Stimulated activated CD8-positive, alpha-beta memory T cell treated with anti-CD3 and anti-CD28 coated beads, Interleukin-7, amount 100 ng/mL, for 48 hours (primary cell): ENCODE measurements around the gene PDE4D.

Source experiments
- DNase-seq, 2 donors: peaks; one replicate each; pipeline ENCODE4 v3.0.0-alpha.2; 2020; ENCODE audit warnings: low read depth in 1 of 2; ENCODE audit errors: extremely low read depth in 1 of 2

Gene PDE4D

DNA sequence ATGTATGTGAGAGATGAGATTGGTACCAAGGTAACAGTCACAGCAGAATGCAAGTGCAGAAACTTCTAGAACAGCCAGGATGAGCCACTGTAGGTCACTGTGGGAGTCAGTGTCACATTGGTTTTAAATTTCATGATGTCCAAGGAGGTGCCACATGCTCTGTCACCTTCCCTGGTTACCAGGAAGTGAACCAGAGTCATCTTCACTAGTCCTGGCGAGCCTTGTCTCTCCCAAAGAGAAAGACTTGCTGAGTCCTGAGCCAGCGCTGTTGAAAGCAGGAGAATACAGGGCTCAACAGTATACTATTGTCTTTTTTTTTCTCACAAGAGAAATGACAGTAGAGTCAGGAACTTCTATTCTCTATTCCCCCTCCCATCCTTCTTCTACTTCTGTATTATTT lies 695.2 kb downstream of the PDE4D start:
- DNase-seq: no peak

DNA sequence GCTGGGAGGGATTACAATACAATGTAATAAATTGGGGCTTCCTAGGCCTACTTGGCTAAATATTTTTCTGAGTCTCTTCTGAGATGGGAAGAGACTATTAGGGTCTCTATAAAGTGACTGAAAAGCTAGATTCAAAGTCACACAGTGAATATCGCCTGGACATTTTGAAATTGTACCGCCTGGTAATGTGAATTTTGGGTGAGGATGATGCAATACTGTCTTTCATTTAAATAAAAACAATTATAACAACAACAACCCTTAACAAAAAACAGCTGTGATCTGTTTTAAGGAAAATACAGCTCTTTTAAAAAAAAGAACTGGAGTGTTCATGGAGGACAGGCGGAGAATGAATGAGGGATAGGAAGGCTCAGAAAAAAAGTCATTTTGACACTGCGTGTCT lies 695.6 kb downstream of the PDE4D start:
- no peak for DNase-seq

DNA sequence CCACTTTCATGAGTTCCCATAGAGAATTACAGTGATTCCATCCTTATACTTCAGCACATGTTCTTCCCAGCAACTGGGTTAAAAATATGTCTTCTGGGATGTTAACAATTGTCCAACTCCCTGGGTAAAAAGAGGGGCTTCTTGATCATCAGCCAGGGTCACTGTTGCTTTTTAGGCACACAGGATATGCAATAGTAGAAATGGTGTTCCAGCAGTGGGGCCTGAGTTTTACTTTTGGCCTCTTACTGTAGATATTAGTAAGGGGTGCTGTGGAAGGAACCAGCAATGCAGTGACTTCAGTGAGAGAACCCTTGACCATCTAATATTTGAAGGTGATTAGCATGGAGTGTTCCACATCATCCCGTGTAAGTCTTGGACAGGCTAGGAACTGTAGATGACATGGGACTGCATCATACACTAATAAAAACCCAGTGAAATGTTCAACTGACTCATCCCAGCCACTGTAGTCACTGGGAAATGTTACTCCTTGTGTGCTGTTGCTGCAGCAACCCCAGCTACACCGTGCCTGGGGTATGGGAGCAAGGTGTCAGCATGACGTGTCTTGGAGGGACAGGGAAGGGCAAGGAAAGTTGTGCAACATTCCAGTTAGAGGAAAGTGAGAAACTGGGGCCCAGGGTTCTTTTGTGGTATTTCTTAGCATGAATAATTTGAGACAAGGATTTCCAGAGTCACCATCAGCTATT lies 699.8 kb downstream of the PDE4D start:
- DNase-seq: no peak

DNA sequence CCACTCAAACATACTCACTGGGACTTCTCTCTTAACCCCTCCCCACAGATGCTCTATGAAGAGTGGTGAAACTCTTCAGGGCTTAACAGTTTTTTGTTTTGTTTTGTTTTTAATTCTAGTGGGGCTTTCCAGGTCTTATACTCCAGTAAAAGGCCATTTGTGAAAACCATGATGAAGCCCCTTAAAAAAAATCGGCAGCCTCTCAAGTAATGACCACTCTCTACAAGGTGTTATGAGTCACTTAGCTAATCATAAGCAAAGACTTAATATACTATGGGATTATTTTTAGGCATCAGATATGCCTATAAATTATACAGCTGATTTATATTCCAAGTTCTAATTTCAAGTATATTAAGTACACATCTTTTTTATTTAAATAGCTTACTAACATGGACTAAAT lies 702.8 kb downstream of the PDE4D start:
- no peak for DNase-seq

- DNase-seq: no peak
These were observed 703.9 kb downstream of the PDE4D start for GRCh38 chr5:59189472-59190244.

GRCh38 chr5:59188419-59189225 lies 704.9 kb downstream of the PDE4D start:
- peak; percentile 26 to 42 for DNase-seq

- DNase-seq: no peak
These were observed 705.7 kb downstream of the PDE4D start for GRCh38 chr5:59187857-59188256.

DNA sequence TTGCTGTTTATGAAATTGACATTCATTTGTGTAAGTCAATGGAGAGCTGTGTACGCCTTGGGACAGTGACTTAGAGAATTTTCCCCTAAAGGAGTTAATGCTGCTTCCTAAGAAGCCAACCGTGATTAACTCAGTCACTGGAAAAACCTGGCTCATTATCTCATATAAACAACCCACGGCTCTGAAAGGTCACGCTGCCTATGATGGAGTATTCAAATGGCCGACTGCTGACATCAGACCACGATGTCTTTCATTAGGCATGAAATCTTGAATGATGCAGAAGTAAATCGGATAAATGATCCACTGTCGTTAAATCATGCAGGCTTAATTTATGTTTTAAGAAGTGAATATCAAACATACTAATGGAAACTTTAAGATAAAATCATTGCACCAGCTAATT lies 706.9 kb downstream of the PDE4D start:
- no peak for DNase-seq

GRCh38 chr5:59185757-59186385 lies 707.7 kb downstream of the PDE4D start:
- no peak for DNase-seq

DNA sequence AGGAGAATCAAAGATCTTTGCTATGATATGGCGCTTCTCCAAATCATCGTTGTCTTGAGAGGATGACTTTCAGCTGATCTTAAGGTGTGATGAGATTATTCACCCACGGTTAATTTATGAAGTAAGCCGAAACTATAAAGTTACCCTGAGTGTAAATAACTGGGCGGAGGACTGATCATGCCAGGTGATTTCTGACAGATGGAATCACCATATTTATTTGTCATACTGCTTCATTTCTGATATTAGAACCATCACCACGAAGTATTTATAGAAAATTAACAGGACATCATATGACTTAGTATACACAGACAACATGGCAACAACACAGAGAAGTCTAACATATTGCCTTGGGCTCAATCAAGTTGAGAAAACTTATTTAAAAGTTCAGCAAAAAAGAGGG lies 708.8 kb downstream of the PDE4D start:
- DNase-seq: no peak

- no peak for DNase-seq
These were observed 710.8 kb downstream of the PDE4D start for GRCh38 chr5:59182760-59183159.

GRCh38 chr5:59180515-59180914 lies 713.0 kb downstream of the PDE4D start:
- DNase-seq: no peak

DNA sequence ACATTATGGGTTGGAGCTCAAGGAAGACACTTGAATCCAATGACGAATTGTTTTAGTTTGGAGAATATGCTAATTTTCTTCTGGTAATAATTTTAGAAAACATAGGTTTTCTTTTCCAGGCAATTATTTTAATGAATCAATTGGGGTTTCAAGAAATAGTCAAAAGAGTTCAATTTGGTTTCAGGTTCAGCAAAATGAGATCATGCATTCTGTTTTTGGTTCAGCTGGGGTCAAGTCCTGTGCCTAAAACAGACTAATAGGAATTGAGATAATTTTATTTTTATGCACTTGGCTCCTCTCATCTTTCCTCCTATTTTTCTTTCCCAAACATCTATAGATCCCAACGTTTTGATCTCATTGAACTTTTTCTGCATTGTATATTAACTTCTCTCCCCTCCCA lies 713.8 kb downstream of the PDE4D start:
- DNase-seq: no peak

DNA sequence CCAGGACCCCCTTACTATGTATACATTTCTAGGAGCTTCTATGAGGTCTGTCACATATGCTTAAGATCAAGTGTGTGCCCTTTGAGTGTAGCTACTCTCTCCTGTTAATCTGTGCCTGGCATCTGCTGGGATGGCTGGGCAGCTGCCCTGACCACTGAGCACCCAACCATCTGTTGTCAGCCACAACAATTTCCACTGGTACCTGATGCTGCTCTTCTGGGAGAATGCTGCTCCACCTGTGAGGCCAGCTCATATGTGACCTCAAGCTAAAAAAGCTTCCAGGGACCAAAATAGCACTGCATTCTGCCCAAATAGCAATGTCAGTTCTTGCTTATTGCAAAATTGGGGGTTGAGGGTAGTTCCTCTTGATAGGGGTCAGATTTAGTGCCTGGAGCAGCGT lies 715.0 kb downstream of the PDE4D start:
- no peak for DNase-seq

- DNase-seq: no peak
These were observed 715.5 kb downstream of the PDE4D start for GRCh38 chr5:59178071-59178470.

GRCh38 chr5:59177644-59178043 lies 715.9 kb downstream of the PDE4D start:
- DNase-seq: no peak

DNA sequence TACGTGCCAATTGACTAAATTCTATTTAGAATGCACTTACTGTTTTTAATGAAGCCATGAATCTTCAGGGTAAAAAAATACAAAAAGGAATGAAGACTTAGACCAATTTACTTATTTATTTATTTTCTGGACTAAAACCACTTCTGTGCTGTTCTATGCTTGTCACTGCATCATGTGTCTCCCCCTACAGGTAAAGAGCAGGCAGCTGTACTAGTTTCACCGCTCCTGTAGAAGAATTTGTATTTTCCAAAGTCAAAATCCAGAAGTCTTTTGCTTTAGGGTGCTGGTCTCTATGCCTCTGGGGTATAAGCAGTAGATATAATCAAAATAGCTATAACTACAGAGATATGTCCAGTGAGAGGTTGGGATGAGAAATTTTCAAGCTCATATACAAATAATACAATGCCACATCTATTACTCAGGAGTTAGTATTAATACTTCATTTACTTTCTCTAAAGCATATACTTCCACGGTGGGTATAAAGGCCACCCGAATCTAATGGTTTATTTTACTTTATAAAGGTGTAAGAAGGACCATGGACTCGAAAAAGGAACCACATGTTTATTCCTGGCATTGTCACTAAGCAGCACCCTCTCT lies 719.2 kb downstream of the PDE4D start:
- DNase-seq: no peak

GRCh38 chr5:59173578-59173977 lies 719.9 kb downstream of the PDE4D start:
- DNase-seq: no peak

DNA sequence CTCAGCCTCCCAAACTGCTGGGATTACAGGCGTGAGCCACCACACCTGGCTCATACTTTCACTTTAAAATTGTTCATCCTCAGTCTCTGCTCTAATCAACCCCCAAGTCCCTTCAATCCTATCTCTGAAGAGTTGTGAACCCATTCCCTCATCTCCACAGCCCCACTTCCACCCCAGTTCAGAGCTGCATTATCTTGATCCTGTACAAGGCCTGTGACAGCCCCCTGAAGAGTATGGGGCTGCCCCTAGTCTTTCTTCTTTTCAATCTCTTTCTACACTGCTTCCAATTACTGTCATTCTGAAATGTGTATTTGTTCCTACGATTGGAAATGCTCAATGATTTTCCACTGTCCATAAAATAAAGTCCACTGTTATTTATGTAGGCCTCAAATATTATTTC lies 722.4 kb downstream of the PDE4D start:
- DNase-seq: no peak

DNA sequence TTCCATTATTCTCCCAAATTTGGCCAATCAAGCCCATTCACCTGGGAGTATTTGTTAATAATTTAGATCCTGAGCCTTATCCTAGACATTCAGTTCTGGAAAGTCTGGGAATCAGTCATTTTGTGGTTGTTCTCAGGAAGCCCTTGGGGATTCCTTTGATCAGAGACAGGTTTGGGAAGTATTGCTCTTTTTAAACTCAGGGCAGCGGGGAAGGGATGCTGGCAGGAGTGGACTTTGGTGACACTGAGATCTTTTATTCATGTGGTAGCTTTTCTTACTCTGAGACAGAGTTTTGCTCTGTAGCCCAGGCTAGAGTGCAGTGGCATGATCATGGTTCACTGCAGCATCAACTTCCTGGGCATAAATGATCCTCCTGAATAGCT lies 723.8 kb downstream of the PDE4D start:
- DNase-seq: no peak
